Pancreas (tissue), 10 donors: ENCODE results near the gene NUTM1. TPM values are rescaled to one million over a fixed set of nuclear protein-coding genes. Genes with fewer than 3 reads are reported as not detected.

ENCODE experiments used
- ATAC-seq, 4 donors: fragments of 200-7000 bp; cut with Tn5 transposase; one replicate each; pipeline versions ENCODE4 v1.8.0 to v1.9.1; 2020; ENCODE audit warnings: mild to moderate bottlenecking in 4 of 4, moderate library complexity in 4 of 4
- DNase-seq, 6 donors: peaks; one replicate each; pipeline ENCODE4 v3.0.0-alpha.2; 2020
- FAIRE-seq: peaks from 2 replicates; lab custom pipeline; 2012; peaks lifted over from hg19 to GRCh38; lab: Jason Lieb, UNC
- H3K27ac ChIP-seq, 4 donors: fragments of 200-600 bp; sonication (generic); 1 replicate in 3 of 4; 2 replicates in 1 of 4; pipeline versions ENCODE4 v1.5.0 to v1.8.0; 2020
- H3K27me3 ChIP-seq, 4 donors: fragments of 200-600 bp; one replicate each; pipeline ENCODE4 v1.8.0; 2021
- H3K36me3 ChIP-seq, 3 donors: fragments of 200-600 bp; sonication (generic) in 1 of 3; one replicate each; pipeline versions ENCODE4 v1.5.0 to v1.8.0; 2020 to 2021
- H3K4me1 ChIP-seq, 3 donors: fragments of 200-600 bp; one replicate each; pipeline ENCODE4 v1.8.0; 2021
- H3K4me3 ChIP-seq, 4 donors: fragments of 200-600 bp; sonication (generic) in 2 of 4; one replicate each; pipeline versions ENCODE4 v1.5.0 to v1.8.0; 2020 to 2021
- H3K9me3 ChIP-seq, 4 donors: fragments of 200-600 bp; one replicate each; pipeline ENCODE4 v1.8.0; 2021
- WGBS, 2 donors: extraction: QIAGEN DNeasy Blood & Tissue Kit; methylation state at CpG; one replicate each; pipeline ENCODE4 v1.1.7; 2013; 5-methylcytosine and 5-hydroxymethylcytosine counted together
- intact Hi-C, 3 donors: fragments of 100-400 bp; cut with DNase I; formaldehyde crosslinking; loops; one replicate each; pipeline versions ENCODE4 v1.11.1 to v1.14.2; 2022
- polyA plus RNA-seq, 2 donors: library from polyadenylated mRNA; stranded (reverse); fragments of 200-250 nt; gene quantifications; one replicate each; pipeline ENCODE4 v1.2.3, GENCODE V29; 2013
- total RNA-seq, 6 donors: library from RNA; stranded (reverse); fragmentation: NEBNext Ultra II Directional in 4 of 6; extraction: Animal tissue kit (Norgen Biotek cat#: 25700) in 4 of 6; gene quantifications; one replicate each; pipeline versions ENCODE4 v1.2.1 to v1.2.4, GENCODE V29; 2021 to 2023
- TF ChIP-seq, protein P1 (sequence below), 4 donors: fragments of 200-600 bp; sonication (generic) in 3 of 4; IDR thresholded peaks; one replicate each; pipeline versions ENCODE4 v1.5.0 to v1.8.0; 2021; ENCODE audit warnings: antibody characterized with exemption in 4 of 4
- donor health status: healthy with polysubstance abuse.
- donor health status: DM: no; HTN: no; CAD: no; lungs with moderate emphysema.
- donor health status: DM: no; HTN: no; CAD: no.
- donor health status: control.
- donor health status: control.
- donor health status: Bipolar disorder and iron deficiency.
- donor health status: DM: yes; HTN: yes; CAD: no.
- donor health status: DM: no; HTN: no; CAD: no.
- donor health status: DM: no; HTN: no; CAD: no.
- donor health status: DM: yes; HTN: yes; CAD: no.

The NUTM1 gene
- total and polyA plus RNA-seq, 8 donors: not detected

DNA sequence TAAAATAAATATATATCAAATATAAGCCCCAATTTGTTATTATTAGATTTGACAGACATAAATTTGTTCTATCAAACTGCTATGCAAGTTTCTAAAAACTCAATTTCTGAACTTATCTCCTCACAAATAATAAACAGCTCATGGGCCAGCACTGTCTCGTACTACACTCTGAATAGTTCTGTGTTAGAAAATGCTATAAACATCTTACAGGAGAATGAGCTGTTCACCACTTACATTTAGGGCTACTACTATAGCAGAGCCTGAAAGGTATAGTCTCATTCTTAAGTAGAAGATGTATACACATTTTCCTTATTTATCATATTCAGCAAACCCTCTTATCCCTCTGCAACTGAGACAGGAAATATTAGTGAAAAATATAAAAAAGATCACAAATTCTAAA, 18.2 kb upstream of the NUTM1 start:
- H3K9me3 ChIP-seq: no peaks in the 10 kb centered on the region
- DNase-seq: no peak
- no peaks in the 10 kb centered on the region for H3K36me3 ChIP-seq
- FAIRE-seq: no peak
- intact Hi-C loops: no loop called here
- 92 to 94% methylated on average over 1 of the region's 1 CpG for WGBS, 2 donors
- H3K27ac ChIP-seq: no peak overlapping the region
- H3K27me3 ChIP-seq: no peaks in the 10 kb centered on the region
- TF ChIP-seq, protein P1, sequence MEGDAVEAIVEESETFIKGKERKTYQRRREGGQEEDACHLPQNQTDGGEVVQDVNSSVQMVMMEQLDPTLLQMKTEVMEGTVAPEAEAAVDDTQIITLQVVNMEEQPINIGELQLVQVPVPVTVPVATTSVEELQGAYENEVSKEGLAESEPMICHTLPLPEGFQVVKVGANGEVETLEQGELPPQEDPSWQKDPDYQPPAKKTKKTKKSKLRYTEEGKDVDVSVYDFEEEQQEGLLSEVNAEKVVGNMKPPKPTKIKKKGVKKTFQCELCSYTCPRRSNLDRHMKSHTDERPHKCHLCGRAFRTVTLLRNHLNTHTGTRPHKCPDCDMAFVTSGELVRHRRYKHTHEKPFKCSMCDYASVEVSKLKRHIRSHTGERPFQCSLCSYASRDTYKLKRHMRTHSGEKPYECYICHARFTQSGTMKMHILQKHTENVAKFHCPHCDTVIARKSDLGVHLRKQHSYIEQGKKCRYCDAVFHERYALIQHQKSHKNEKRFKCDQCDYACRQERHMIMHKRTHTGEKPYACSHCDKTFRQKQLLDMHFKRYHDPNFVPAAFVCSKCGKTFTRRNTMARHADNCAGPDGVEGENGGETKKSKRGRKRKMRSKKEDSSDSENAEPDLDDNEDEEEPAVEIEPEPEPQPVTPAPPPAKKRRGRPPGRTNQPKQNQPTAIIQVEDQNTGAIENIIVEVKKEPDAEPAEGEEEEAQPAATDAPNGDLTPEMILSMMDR (IDR thresholded peaks at IDR 0.05): no peak
- H3K4me1 ChIP-seq: no peaks in the 10 kb centered on the region
- no peak for ATAC-seq
- no peak overlapping the region for H3K4me3 ChIP-seq

DNA sequence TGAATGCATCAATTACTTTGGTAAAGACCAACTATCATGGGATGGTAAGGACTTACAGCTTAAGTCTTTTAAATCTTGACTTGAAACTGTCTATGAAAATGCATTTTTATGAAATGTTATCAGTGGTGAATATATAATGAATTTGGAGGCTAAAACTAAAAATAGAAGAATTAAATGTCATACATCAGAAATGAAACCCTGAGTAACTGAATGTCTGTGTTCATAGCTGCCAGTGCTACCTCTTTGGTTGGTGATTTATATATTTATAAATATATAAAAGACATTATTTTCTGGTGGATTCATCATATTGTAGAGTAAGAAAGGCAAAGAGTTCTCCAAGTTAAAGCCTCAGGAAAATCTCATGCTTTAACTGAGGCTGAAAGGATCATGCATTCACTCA, 17.7 kb upstream of the NUTM1 start:
- FAIRE-seq (peak; percentile 5), DNase-seq (no peak)
- no peaks in the 10 kb centered on the region for H3K9me3 ChIP-seq

DNA sequence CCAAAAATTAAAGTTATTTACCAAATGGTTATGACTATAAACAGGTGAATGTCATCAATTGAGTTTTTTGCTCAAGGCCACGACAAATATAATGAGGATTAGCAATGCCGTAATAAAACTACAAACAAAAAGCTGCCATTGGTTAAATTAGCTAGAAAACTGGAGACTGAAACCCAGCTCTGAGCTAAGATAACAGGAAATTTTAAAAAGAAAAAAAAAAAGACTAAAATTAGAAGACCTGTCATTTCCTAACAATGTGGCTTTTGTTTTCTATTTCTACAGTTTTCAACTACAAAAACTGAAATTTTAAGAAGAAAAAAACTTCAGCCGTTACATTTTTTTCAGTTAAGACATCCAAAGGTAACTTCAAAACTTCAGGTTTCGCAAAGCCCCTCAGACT, 15.2 kb upstream of the NUTM1 start:
- DNase-seq (no peak), FAIRE-seq (no peak), ATAC-seq (no peak)
- H3K4me3 ChIP-seq: no peak overlapping the region
- 82 to 85% methylated on average over 4 of the region's 4 CpGs for WGBS, 2 donors
- no peaks in the 10 kb centered on the region for H3K27me3 ChIP-seq
- H3K36me3 ChIP-seq: no peaks in the 10 kb centered on the region
- intact Hi-C loops: no loop called here
- H3K9me3 ChIP-seq: no peaks in the 10 kb centered on the region
- no peak overlapping the region for H3K27ac ChIP-seq
- H3K4me1 ChIP-seq: no peaks in the 10 kb centered on the region
- TF ChIP-seq, protein P1 (IDR thresholded peaks at IDR 0.05): no peak

More for the DNA sequence above, 17.7 kb upstream of the NUTM1 start:
- TF ChIP-seq, protein P1 (IDR thresholded peaks at IDR 0.05): no peak
- intact Hi-C loops: no loop called here
- Histone ChIP-seq H3K4me3 (no peak overlapping the region), H3K4me1 (no peaks in the 10 kb centered on the region), H3K27me3 (no peaks in the 10 kb centered on the region), H3K27ac (no peak overlapping the region), H3K36me3 (no peaks in the 10 kb centered on the region)
- no peak for ATAC-seq

DNA sequence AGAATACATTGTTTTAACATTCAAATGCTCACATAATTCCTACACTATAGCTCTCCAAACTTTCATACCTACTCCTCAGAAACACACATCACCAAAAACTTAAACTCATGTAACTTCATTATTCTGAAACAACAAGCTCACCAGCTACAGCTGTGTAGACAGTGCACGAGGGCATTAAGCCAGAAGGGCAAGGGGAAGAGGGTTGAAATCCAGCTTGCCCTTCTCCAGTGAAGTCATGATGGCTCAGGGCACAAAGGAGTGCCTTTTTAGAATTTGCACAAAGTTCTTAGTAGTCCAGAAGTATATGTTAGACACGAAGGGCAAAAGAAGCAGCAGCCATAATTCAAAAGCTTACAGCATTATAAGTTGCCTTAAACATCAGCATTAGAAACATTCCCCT, 14.1 kb upstream of the NUTM1 start:
- Histone ChIP-seq H3K27me3 (no peaks in the 10 kb centered on the region), H3K4me1 (no peaks in the 10 kb centered on the region), H3K4me3 (no peak overlapping the region), H3K27ac (no peak overlapping the region), H3K9me3 (no peaks in the 10 kb centered on the region), H3K36me3 (no peaks in the 10 kb centered on the region)
- 62 to 82% methylated on average over 2 of the region's 2 CpGs for WGBS, 2 donors
- intact Hi-C loops: no loop called here
- DNase-seq (no peak), FAIRE-seq (no peak), ATAC-seq (no peak)
- TF ChIP-seq, protein P1 (IDR thresholded peaks at IDR 0.05): no peak

- no peak overlapping the region for H3K4me3 ChIP-seq
- no peak for ATAC-seq
- no peaks in the 10 kb centered on the region for H3K4me1 ChIP-seq
- FAIRE-seq: no peak
- intact Hi-C loops: no loop called here
- H3K27ac ChIP-seq: no peak overlapping the region
- no peak for DNase-seq
- TF ChIP-seq, protein P1 (IDR thresholded peaks at IDR 0.05): no peak
- 93 to 94% methylated on average over 5 of the region's 5 CpGs for WGBS, 2 donors
- H3K9me3 ChIP-seq: no peaks in the 10 kb centered on the region
- no peaks in the 10 kb centered on the region for H3K36me3 ChIP-seq
- H3K27me3 ChIP-seq: no peaks in the 10 kb centered on the region
Measured at GRCh38 chr15:34330279-34330678, 12.8 kb upstream of the NUTM1 start.
